Measurements from ENCODE around the gene CERS1. TPM values are rescaled to one million over a fixed set of nuclear protein-coding genes. Genes with fewer than 3 reads are reported as not detected.

The CERS1 gene
- polyA plus RNA-seq, 2 of the 4 experiments (the other 2 are of a cell fraction): 1.7 to 3.4 TPM

GRCh38 chr19:18831524-18832305 is 64.2 kb downstream of the CERS1 start, which contains the start of gene UPF1:
TSS of gene UPF1 (plus strand) at chr19:18831959. CDS start at chr19:18832210, 251 bp downstream.
- DNase-seq (ENCODE audit: low read depth in 1 of 2, low spot score in 1 of 2) (peak; percentile 72 to 88), FAIRE-seq (no peak), ATAC-seq (peak; percentile 78 to 89)
- Histone ChIP-seq H3K4me3 (peak within 1 kb of the TSS; percentile 89), H3K4me2 (peak within 1 kb of the TSS; percentile 98), H3K27ac (peak within 1 kb of the TSS; percentile 94 to 100), H3K4me1 (peaks cover 9% of the 10 kb centered on the region), H3K9me3 (peaks cover 7% of the 10 kb centered on the region; the same call in 1 of the 3 replicates)
- POLR2A ChIA-PET: interaction anchor here (0.6 to 1.6 kb wide), 4 partner anchors 9 to 897 kb away, joined by 3 to 5 read pairs (median 4); partner anchors contain the start of genes COPE and DDX49
- CTCF ChIA-PET: interaction anchor here (0.6 to 6.9 kb wide), 8 partner anchors 9 to 242 kb away, joined by 3 to 28 read pairs (median 4); partner anchors contain the start of gene REX1BD
- TF ChIP-seq CBX2 (IDR thresholded peaks at IDR 0.05; ENCODE audit: borderline replicate concordance, low read depth): no peak
- TF ChIP-seq GATA3 (IDR thresholded peaks at IDR 0.05; ENCODE audit: borderline replicate concordance): no peak
- TF ChIP-seq, protein P1, sequence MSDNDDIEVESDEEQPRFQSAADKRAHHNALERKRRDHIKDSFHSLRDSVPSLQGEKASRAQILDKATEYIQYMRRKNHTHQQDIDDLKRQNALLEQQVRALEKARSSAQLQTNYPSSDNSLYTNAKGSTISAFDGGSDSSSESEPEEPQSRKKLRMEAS (IDR thresholded peaks at IDR 0.05): no peak
- TF ChIP-seq KDM5A (IDR thresholded peaks at IDR 0.05): no peak
- peak; percentile 39; the same call in 1 of the 2 replicates for TF ChIP-seq HDAC2 (IDR thresholded peaks at IDR 0.05)
- TF ChIP-seq EHF (CRISPR knock-in tag; IDR thresholded peaks at IDR 0.05): no peak
- no peak for TF ChIP-seq FOXS1 (CRISPR knock-in tag; IDR thresholded peaks at IDR 0.05)
- TF ChIP-seq ZC3H11A (IDR thresholded peaks at IDR 0.05): no peak
- TF ChIP-seq JUNB (IDR thresholded peaks at IDR 0.05): no peak
- TF ChIP-seq KDM1A (IDR thresholded peaks at IDR 0.05; ENCODE audit: low read depth): peak; percentile 68; the same call in 1 of the 2 replicates
- TF ChIP-seq CHD4 (IDR thresholded peaks at IDR 0.05; ENCODE audit: borderline replicate concordance): peak; percentile 89; the same call in 1 of the 2 replicates
- no peak for TF ChIP-seq ATOH8 (CRISPR knock-in tag; IDR thresholded peaks at IDR 0.05; ENCODE audit: low read depth)
- peak in 1 of 2 experiments; percentile 87; a peak in 3 of 5 replicates for TF ChIP-seq JUN (IDR thresholded peaks at IDR 0.05)
- no peak for TF ChIP-seq RCOR1 (IDR thresholded peaks at IDR 0.05; ENCODE audit: low read depth, low read length)
- TF ChIP-seq PHF8 (IDR thresholded peaks at IDR 0.05; ENCODE audit: borderline replicate concordance, low read depth): peak; percentile 96
- TF ChIP-seq EP300 (IDR thresholded peaks at IDR 0.05): no peak
- TF ChIP-seq HOXB13 (CRISPR knock-in tag; IDR thresholded peaks at IDR 0.05; ENCODE audit: low read depth): no peak
- no peak for TF ChIP-seq BHLHE40 (IDR thresholded peaks at IDR 0.05; ENCODE audit: low read depth, low read length)
- no peak for TF ChIP-seq FOSB (CRISPR knock-in tag; IDR thresholded peaks at IDR 0.05)
- TF ChIP-seq RFX5 (IDR thresholded peaks at IDR 0.05): no peak
- TF ChIP-seq, protein P2, sequence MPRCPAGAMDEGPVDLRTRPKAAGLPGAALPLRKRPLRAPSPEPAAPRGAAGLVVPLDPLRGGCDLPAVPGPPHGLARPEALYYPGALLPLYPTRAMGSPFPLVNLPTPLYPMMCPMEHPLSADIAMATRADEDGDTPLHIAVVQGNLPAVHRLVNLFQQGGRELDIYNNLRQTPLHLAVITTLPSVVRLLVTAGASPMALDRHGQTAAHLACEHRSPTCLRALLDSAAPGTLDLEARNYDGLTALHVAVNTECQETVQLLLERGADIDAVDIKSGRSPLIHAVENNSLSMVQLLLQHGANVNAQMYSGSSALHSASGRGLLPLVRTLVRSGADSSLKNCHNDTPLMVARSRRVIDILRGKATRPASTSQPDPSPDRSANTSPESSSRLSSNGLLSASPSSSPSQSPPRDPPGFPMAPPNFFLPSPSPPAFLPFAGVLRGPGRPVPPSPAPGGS (IDR thresholded peaks at IDR 0.05): peak; percentile 46; the same call in 1 of the 3 replicates
- TF ChIP-seq TFCP2L1 (CRISPR knock-in tag; IDR thresholded peaks at IDR 0.05): no peak
- peak; percentile 73 for TF ChIP-seq POLR2A (IDR thresholded peaks at IDR 0.05; ENCODE audit: low read length)
- TF ChIP-seq SMC3 (IDR thresholded peaks at IDR 0.05): no peak
- TF ChIP-seq ZSCAN20 (CRISPR knock-in tag; IDR thresholded peaks at IDR 0.05): no peak
- TF ChIP-seq HEYL (CRISPR knock-in tag; IDR thresholded peaks at IDR 0.05): no peak
- no peak for TF ChIP-seq MYC (IDR thresholded peaks at IDR 0.05; ENCODE audit: borderline replicate concordance, low read length)
- TF ChIP-seq HMGXB4 (CRISPR knock-in tag; IDR thresholded peaks at IDR 0.05; ENCODE audit: borderline replicate concordance): peak; percentile 95; the same call in 1 of the 2 replicates
- WGBS (ENCODE audit: missing lambda C conversion rate): 3% methylated on average over 23 of the region's 96 CpGs
